K562 (cell line): Measurements from ENCODE around the gene ECI1. TPM values are rescaled to one million over a fixed set of nuclear protein-coding genes. Genes with fewer than 3 reads are reported as not detected.
A peak's percentile ranks its signal among the peaks of the same experiment; 100 is the strongest.

Source experiments
- C11orf30 ChIP-seq: fragments of 450-650 bp; IDR thresholded peaks from 2 replicates; pipeline ENCODE4 v1.6.1; 2016; ENCODE audit warnings: low read depth, mild to moderate bottlenecking
- CCNT2 ChIP-seq: IDR thresholded peaks from 2 replicates; pipeline ENCODE4 v1.6.1; 2011; ENCODE audit warnings: borderline replicate concordance, low read depth, mild to moderate bottlenecking, moderate library complexity, mixed read lengths, low read length; ENCODE audit not compliant: insufficient read length; ENCODE audit errors: extremely low read depth
- CTBP1 ChIP-seq: fragments of 450-650 bp; IDR thresholded peaks from 2 replicates; pipeline ENCODE4 v1.6.1; 2016; ENCODE audit warnings: borderline replicate concordance
- CXXC5 ChIP-seq: fragments of 250-450 bp; sonication (Bioruptor Pico); IDR thresholded peaks from 2 replicates; pipeline ENCODE4 v1.8.0; 2022; ENCODE audit warnings: inconsistent platforms, mild to moderate bottlenecking, moderate library complexity
- HDAC1 ChIP-seq, 2 experiments: fragments of 450-650 bp; IDR thresholded peaks; 2 replicates each; pipeline ENCODE4 v1.6.1; 2016 to 2017; ENCODE audit warnings: inconsistent platforms in 1 of 2, mild to moderate bottlenecking in 1 of 2, moderate library complexity in 1 of 2
- HDAC3 ChIP-seq: fragments of 450-650 bp; IDR thresholded peaks from 2 replicates; pipeline ENCODE4 v1.6.1; 2018; ENCODE audit warnings: borderline replicate concordance, mild to moderate bottlenecking, moderate library complexity; ENCODE audit not compliant: partially characterized antibody
- HDGF ChIP-seq: fragments of 450-650 bp; IDR thresholded peaks from 2 replicates; pipeline ENCODE4 v1.6.1; 2016
- L3MBTL2 ChIP-seq: fragments of 450-650 bp; IDR thresholded peaks from 2 replicates; pipeline ENCODE4 v1.6.1; 2016; ENCODE audit warnings: mild to moderate bottlenecking, moderate library complexity
- MBD2 ChIP-seq: sonication (generic); IDR thresholded peaks from 2 replicates; pipeline ENCODE4 v1.6.1; 2016; ENCODE audit warnings: low read depth, borderline replicate concordance
- POLR2B ChIP-seq: fragments of 450-650 bp; IDR thresholded peaks from 2 replicates; pipeline ENCODE4 v1.6.1; 2018; ENCODE audit warnings: low read depth; ENCODE audit not compliant: partially characterized antibody
- POLR2H ChIP-seq: IDR thresholded peaks from 2 replicates; pipeline ENCODE4 v1.6.1; 2016; ENCODE audit warnings: missing genetic modification characterization, low read depth, mild to moderate bottlenecking, control low read depth, missing compliant biosample characterization, moderate library complexity
- RNF2 ChIP-seq: sonication (generic); IDR thresholded peaks from 2 replicates; pipeline ENCODE4 v1.6.1; 2016
- TBL1XR1 ChIP-seq, 2 experiments: IDR thresholded peaks; 2 replicates each; pipeline ENCODE4 v1.6.1; 2012; ENCODE audit warnings: improper control_type of control experiment in 2 of 2, low read length in 2 of 2, mild to moderate bottlenecking in 1 of 2
- TBP ChIP-seq: optimal IDR thresholded peaks from 2 replicates; pipeline ENCODE3; 2011; ENCODE audit warnings: low read depth, low read length, improper control_type of control experiment
- TRIM24 ChIP-seq, 2 experiments: fragments of 450-650 bp; IDR thresholded peaks; 2 replicates each; pipeline ENCODE4 v1.6.1; 2016
- polyA plus RNA-seq, 8 experiments: library from polyadenylated mRNA; depleted of rRNA in 4 of 8; stranded (reverse) in 5 of 8; unstranded in 3 of 8; fragments of >200 nt; fragmentation: Nextera tagmentation in 2 of 8; fragmentation: Illumina TruSeq in 1 of 8; extraction: Ambion mirVana in 2 of 8; extraction: Trizol in 1 of 8; gene quantifications; 2 replicates each; pipeline versions ENCODE4 v1.2.1 to v1.2.3, GENCODE V29; 2011 to 2014; ENCODE audit warnings: inconsistent platforms in 1 of 8, missing spikeins in 1 of 8
- total RNA-seq, 7 experiments: library from RNA; depleted of rRNA in 6 of 7; stranded (reverse); fragments of >200 nt in 6 of 7; fragmentation: Illumina TruSeq in 2 of 7; extraction: Trizol in 2 of 7; gene quantifications; 2 replicates each; pipeline versions ENCODE4 v1.2.1 to v1.2.3, GENCODE V29; 2011 to 2021; ENCODE audit warnings: low replicate concordance in 1 of 7
- TF ChIP-seq, protein P1 (sequence below), 2 experiments: IDR thresholded peaks; 2 replicates each; pipeline ENCODE4 v1.6.1; 2011; ENCODE audit warnings: borderline replicate concordance in 1 of 2, control low read depth in 1 of 2, low read depth in 1 of 2, low read length in 1 of 2, mild to moderate bottlenecking in 1 of 2, mixed read lengths in 1 of 2, moderate library complexity in 1 of 2; ENCODE audit not compliant: insufficient read depth in 1 of 2, insufficient read length in 1 of 2, poor library complexity in 1 of 2, severe bottlenecking in 1 of 2; ENCODE audit errors: extremely low read depth in 1 of 2
- TF ChIP-seq, protein P2 (sequence below): sonication (generic); formaldehyde crosslinking; IDR thresholded peaks from 2 replicates; pipeline ENCODE4 v1.8.1; 2023; ENCODE audit warnings: mild to moderate bottlenecking, missing genetic modification reagents, moderate library complexity

ECI1 gene
- total and polyA plus RNA-seq, 9 of the 15 experiments (the other 6 are each of a cell fraction or from before 2014, with no cell fraction given) = 4.7 to 189 (median 54.0) TPM

DNA sequence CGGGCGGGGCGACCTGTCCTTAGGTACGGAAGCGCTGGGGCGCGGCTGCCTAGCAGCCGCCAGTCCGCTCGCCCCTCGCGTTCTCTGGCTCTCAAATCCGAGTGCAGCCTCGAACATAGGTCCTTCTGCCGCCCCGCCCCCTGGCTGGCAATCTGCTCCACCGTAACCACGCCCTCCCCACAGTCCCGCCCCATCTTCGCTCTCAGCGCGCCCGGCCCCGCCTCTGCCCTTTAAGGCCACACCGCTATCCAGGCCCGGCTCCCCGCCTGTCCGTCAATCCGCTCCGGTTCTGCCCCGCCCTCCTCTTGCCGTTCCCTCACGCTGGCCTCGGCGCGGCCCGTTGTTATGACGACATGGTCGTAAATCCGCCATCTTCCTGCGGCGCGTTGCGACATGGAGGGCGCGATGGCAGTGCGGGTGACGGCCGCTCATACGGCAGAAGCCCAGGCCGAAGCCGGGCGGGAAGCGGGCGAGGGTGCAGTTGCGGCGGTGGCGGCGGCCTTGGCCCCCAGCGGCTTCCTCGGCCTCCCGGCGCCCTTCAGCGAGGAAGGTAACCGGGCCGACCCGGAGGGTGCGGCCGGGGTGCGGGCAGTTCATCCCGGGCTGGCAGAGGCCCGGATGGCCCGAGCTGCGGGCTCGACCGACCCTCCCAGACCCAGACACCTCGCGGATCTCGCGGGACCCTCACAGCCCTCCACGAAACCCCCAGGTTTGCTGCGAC lies 28.0 kb downstream of the ECI1 start, which contains the start of gene E4F1 (continued):
- TF ChIP-seq POLR2B (peak; percentile 81), HDAC1 (IDR thresholded peaks at IDR 0.05) (peak in 1 of 2 experiments; percentile 83; a peak in 2 of 4 replicates), HDGF (no peak), RNF2 (peak; percentile 50; the same call in 1 of the 2 replicates), MBD2 (peak; percentile 52; the same call in 1 of the 2 replicates), POLR2H (peak; percentile 84), CTBP1 (peak; percentile 98), TRIM24 (IDR thresholded peaks at IDR 0.05) (no peak), CCNT2 (peak; percentile 42), TBP (peak; percentile 81), CXXC5 (CRISPR knock-in tag) (peak; percentile 89), HDAC3 (no peak), L3MBTL2 (peak; percentile 56), TBL1XR1 (IDR thresholded peaks at IDR 0.05; ENCODE audit: low read length in 2 of 2) (peak in 1 of 2 experiments; percentile 47; a peak in 3 of 4 replicates), C11orf30 (peak; percentile 74)
- TF ChIP-seq, protein P1, sequence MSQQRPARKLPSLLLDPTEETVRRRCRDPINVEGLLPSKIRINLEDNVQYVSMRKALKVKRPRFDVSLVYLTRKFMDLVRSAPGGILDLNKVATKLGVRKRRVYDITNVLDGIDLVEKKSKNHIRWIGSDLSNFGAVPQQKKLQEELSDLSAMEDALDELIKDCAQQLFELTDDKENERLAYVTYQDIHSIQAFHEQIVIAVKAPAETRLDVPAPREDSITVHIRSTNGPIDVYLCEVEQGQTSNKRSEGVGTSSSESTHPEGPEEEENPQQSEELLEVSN (IDR thresholded peaks at IDR 0.05; ENCODE audit: borderline replicate concordance in 1 of 2, extremely low read depth in 1 of 2, insufficient read depth in 1 of 2, insufficient read length in 1 of 2, low read depth in 1 of 2, low read length in 1 of 2, poor library complexity in 1 of 2, severe bottlenecking in 1 of 2) = peak in 1 of 2 experiments; percentile 47
- TF ChIP-seq, protein P2, sequence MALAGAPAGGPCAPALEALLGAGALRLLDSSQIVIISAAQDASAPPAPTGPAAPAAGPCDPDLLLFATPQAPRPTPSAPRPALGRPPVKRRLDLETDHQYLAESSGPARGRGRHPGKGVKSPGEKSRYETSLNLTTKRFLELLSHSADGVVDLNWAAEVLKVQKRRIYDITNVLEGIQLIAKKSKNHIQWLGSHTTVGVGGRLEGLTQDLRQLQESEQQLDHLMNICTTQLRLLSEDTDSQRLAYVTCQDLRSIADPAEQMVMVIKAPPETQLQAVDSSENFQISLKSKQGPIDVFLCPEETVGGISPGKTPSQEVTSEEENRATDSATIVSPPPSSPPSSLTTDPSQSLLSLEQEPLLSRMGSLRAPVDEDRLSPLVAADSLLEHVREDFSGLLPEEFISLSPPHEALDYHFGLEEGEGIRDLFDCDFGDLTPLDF (CRISPR knock-in tag) = peak; percentile 43; the same call in 1 of the 2 replicates
- TF ChIP-seq, all 486 proteins: peak for 121
